Measurements from ENCODE around the gene ACSL5.

ACSL5 gene, protein sequence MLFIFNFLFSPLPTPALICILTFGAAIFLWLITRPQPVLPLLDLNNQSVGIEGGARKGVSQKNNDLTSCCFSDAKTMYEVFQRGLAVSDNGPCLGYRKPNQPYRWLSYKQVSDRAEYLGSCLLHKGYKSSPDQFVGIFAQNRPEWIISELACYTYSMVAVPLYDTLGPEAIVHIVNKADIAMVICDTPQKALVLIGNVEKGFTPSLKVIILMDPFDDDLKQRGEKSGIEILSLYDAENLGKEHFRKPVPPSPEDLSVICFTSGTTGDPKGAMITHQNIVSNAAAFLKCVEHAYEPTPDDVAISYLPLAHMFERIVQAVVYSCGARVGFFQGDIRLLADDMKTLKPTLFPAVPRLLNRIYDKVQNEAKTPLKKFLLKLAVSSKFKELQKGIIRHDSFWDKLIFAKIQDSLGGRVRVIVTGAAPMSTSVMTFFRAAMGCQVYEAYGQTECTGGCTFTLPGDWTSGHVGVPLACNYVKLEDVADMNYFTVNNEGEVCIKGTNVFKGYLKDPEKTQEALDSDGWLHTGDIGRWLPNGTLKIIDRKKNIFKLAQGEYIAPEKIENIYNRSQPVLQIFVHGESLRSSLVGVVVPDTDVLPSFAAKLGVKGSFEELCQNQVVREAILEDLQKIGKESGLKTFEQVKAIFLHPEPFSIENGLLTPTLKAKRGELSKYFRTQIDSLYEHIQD

GRCh38 chr10:112373912-112374338 lies at the start of gene ACSL5:
TSS of gene ACSL5 (plus strand) at chr10:112374116. CDS start at chr10:112394947, 20,831 bp downstream.
- no peak for DNase-seq (ENCODE audit: low read depth)

DNA sequence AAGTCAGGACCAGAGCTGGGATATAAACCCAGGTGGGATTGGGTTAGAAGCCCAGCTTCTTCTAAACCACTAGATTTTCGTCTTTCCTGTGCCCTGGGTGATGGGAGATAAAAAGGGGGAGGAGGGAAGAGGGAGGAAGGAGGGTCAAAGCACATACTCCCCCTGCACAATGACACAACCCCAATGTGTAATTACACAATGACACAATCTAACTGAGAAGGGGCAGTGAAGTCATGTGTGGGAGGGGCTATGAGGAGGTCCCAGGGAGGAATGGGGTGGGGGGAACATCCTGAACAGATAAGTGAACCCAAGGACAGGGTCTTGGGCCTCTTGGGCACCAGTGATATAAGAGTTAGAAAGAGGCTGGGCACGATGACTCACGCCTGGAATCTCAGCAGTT lies 46.2 kb upstream of the ACSL5 start:
- DNase-seq (ENCODE audit: low read depth): no peak

DNA sequence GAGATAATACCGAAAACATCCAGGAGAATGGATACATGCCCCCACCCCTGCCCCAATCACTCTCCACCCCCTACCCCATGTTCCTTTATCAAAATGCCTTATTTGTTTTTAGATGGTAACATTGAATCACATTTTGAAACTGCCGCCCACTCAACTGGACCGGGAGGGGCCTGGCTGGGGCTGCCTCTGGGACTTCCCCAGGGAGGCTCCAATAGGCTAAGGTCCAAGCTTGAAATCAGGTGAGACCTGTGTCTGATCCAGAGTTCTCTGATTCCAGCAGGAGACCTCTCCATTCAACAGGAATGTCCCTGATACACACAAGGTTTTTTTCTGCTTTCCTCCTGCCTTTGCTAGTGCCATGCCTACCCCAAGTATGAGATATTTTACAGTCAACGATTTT lies 43.8 kb upstream of the ACSL5 start:
- no peak for DNase-seq (ENCODE audit: low read depth)

DNA sequence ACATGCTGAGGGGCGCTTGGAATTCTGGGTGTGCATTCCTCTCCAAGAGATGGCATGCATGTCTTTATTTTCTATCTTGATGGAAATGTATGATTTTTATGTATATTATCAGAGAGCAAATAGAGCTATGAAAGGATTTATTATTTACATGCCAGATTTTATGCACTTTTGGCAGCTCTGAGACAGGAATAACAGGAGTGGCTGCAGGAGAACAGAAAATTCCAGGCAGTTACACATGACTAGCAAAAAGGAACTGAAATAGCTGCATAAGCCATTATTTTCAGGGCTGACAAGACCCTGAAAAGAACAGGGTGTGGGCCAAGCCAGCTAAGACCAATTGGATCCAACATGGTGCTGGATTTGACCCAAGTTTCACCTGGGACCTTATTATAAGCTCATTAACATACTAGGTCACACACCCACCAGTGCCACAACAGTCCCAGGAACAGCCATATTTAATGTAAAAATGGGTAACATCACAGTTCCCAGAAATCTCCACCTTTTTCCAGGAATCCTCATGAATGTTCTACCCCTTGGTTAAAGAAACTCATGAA lies 43.2 kb upstream of the ACSL5 start:
- DNase-seq (ENCODE audit: low read depth): no peak

- no peak for DNase-seq (ENCODE audit: low read depth)
These were observed 41.9 kb upstream of the ACSL5 start for GRCh38 chr10:112332022-112332421.

GRCh38 chr10:112332509-112333228 lies 41.2 kb upstream of the ACSL5 start:
- DNase-seq (ENCODE audit: low read depth): no peak

GRCh38 chr10:112333452-112333851 lies 40.5 kb upstream of the ACSL5 start:
- no peak for DNase-seq (ENCODE audit: low read depth)

DNA sequence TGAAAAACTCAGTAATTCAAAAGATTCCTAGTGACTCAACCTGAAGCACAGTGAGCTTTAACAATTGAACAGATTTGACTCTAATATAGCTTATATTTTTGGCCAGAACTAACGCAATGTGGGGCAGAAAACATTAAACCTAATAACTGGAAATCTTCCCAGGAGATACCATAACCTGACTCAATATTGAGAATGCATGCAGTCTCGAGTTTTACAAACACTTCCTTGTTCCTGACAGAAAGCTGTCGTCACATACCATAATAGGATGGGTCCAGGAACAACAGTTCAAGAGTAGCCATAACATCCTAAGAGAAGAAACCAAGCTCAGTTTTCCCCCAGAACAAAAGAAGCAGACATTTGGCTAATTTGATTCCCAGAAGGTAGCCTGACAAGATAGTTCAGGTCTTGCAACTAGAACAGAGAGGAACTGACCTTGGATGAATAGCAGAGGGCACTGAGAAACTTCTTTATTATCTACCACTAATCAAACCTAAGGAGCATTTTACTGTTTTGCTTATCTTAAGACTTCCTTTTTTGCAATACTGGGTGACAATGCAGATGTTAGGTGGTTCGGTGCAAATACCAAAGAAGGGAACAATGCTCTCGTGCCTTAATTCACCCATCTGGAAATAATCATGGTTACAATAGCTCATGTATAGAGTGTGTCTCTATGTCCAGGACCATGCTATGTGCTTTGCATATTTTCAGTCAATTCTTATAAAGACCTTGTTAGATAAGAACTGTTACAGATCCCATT lies 38.6 kb upstream of the ACSL5 start:
- no peak for DNase-seq (ENCODE audit: low read depth)

DNA sequence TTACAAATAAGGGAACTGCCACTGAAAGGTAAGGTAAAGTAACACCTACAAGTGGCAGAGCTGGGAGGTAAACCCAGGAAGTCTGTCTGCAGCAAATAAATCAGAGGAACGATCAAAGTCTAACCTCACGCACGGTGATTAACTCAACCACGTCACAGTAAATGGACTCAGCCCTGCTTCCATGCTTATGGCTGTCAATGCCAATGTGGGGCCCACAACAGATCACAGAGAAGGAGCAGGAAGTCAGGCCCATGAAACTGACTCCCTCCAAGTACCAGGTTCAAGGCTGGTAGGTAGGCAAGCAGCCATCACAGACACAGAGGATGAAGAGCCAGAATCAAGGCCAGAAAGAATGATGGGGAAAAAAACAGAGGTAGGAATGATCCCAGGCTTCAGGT lies 38.0 kb upstream of the ACSL5 start:
- DNase-seq (ENCODE audit: low read depth): no peak

- no peak for DNase-seq (ENCODE audit: low read depth)
These were observed 37.2 kb upstream of the ACSL5 start for GRCh38 chr10:112336556-112337201.

DNA sequence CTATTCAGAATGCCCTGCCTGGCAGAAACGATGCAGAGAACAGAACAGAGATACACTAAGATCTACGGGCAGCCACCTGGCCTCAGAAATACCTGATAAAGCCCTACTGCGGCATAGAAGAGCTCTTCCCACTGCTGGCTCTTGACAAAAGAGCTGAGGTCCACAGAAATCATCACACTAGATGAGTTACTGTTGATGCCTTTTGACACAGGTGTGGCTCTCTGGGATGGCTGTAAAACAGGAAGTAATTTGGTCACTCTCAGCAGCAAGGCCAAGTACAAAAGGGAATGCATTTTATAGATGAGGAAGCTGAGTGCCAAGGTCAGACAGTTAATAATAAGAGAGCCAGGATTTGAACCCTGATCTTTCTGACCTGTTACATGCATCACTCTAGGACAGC lies 35.0 kb upstream of the ACSL5 start:
- DNase-seq (ENCODE audit: low read depth): no peak

DNA sequence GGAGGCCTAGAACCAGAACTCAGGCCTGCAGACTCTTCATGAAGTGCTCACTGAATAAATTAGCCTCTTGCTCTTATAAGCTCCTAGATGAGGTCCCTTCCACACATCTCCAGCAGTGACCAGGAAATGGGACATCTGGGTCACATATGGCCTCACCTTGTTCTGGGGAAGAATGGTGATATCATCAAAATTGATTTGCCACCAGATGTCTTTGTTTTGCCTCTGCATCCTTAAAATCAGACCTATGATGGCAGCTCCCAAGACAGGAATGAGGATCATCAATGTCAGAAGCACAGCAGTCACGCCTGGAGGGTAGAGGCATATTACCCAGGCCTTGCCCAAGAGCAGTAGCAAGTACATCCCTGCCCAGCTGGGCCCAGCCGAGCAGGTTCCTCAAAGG lies 33.3 kb upstream of the ACSL5 start:
- DNase-seq (ENCODE audit: low read depth): no peak

DNA sequence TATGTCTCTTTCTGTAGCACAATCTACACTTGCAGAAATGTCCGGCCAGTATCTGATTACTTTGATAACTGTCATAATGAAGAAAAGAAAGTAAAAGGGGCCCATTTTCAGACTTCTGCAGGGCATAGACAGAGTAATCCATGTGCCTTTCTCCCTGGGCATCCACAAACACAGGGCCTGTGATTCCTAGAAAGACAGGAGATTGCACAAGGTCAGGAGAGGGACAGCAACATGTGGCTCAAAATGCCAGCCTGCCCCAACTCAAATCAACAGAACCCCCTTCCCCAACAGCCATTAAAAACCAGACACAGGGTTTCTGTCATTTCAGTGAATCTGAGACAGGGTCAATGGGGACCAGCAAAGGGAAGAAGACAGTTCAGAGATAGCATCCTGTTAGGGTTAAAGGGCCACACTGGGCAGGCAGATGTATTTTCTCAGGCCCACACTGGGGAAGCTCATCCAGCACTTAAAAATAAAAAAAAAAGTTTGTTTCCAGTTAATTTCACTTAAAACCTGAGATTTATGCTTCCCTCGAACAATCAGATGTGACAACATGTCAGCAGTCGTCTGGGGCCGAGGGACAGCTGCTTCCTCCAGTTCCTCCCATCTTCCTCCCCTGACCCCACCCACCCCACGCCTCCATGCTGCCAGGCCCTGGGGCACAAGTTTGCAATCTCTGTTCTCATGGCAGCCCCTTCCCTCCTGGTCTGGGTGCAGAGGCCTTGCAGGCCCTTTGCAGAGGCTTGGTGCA lies 30.7 kb upstream of the ACSL5 start:
- DNase-seq (ENCODE audit: low read depth): no peak

DNA sequence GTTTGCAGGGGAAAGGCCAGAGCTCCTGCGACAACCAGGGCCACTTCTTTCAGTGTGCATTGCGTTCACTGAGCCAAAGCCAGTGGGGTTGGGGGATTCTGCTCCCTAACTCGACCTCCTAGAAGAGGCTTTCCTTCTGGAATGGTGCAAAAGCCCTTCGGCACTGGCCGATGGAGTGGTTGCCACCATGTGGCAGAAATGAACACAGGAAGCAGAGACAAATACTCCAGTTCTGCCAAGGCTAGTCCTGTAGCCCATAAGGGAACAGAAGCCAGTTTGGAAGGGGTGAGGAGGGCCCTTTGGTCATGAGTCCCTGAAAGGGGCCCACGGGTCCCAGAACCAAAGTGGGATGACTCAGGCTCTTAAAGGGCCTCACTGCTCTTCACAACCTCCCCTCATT lies 29.7 kb upstream of the ACSL5 start:
- no peak for DNase-seq (ENCODE audit: low read depth)

- no peak for DNase-seq (ENCODE audit: low read depth)
These were observed 28.7 kb upstream of the ACSL5 start for GRCh38 chr10:112345202-112345601.

GRCh38 chr10:112345743-112346142 lies 28.2 kb upstream of the ACSL5 start:
- no peak for DNase-seq (ENCODE audit: low read depth)

DNA sequence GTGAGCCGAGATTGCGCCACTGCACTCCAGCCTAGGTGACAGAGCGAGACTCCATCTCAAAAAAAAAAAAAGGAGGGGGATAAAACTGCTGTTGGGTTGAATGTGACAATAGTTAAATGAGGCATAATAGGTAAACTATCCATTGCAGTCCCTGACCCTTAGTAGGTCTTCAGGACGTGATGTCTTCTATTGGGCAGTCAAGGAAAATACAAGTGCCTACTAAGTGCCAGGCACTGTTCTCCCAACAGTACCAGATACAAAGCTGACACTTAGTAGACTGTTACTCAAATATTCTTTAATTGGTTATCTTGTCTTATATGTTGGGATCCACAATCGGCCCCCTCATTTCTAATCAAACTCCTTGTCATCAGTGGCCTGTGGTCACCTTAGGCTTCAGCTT lies 27.1 kb upstream of the ACSL5 start:
- DNase-seq (ENCODE audit: low read depth): no peak

DNA sequence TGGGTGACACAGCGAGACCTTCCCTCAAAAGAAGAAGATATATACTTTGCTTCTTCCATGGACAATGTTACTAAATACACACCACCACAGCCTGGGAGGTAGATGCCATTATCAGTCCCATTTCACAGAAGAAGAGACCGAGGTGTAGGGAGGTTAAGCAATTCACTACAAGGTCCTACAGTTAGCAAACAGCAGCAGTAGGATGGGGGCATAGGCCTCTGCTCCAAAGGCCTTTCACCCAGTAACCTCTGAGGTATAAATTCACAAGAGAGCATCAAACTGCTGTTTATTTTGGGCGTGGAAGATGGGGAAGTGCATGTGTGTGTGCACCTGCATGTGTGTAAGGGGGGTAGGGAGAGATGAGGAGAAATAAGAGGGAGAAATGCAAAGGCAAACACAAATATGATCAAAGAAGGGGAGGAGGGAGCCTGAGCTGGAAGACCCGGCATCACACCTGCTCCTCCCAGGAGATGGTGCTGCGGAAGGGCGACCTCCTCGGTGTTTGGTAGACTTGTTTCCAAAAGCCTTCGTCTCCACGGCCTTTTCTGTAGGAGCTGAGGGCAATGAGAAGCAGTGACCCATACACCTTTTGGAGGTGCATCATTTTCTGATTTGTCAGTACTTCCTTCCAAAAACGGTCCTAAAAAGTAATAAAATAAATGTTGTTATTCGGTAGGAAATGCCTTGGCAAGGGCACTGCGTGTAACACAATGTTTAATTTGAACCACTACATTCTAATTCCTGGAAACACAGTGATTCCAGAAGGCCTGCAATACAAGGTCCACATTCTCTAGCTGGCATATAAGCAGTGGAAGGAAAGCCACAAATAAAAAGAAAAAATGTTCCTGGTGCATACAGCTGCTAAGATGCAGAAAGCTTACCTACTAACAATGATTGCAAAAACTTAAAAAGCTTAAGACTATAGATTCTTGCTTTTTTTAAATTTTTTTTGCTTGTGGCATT lies 25.9 kb upstream of the ACSL5 start:
- no peak for DNase-seq (ENCODE audit: low read depth)

GRCh38 chr10:112348759-112349158 lies 25.2 kb upstream of the ACSL5 start:
- DNase-seq (ENCODE audit: low read depth): no peak

All from activated T-helper 9 cell treated with anti-CD3 and anti-CD28 coated beads, Interleukin-2, amount 50 U/mL, for 16 hours (primary cell).